GM19438 (cell line): ENCODE data around the gene ZDHHC11.
"Not testable (repeated sequence)": the region's sequence is repeated elsewhere in the genome, so short reads cannot be mapped to it uniquely, and the experiment has no call there.

Experiments used
- ATAC-seq: cut with Tn5 transposase; IDR thresholded peaks from one replicate; pipeline ENCODE4 v1.9.1; 2021; ENCODE audit warnings: low read depth; ENCODE audit not compliant: unreplicated experiment

ZDHHC11 gene

GRCh38 chr5:845676-846601, 4.8 kb downstream of the ZDHHC11 start:
- not testable (repeated sequence) for ATAC-seq

GRCh38 chr5:845031-845675, 5.6 kb downstream of the ZDHHC11 start:
- not testable (repeated sequence) for ATAC-seq

GRCh38 chr5:844426-844825, 6.4 kb downstream of the ZDHHC11 start:
- ATAC-seq = not testable (repeated sequence)

GRCh38 chr5:843926-844325, 6.9 kb downstream of the ZDHHC11 start:
- not testable (repeated sequence) for ATAC-seq

- ATAC-seq = not testable (repeated sequence)
Observed at GRCh38 chr5:843371-843770, 7.4 kb downstream of the ZDHHC11 start.

GRCh38 chr5:842402-843221, 8.2 kb downstream of the ZDHHC11 start:
- not testable (repeated sequence) for ATAC-seq

GRCh38 chr5:841531-842401, 9.0 kb downstream of the ZDHHC11 start:
- ATAC-seq = not testable (repeated sequence)

GRCh38 chr5:840974-841435, 9.8 kb downstream of the ZDHHC11 start:
- ATAC-seq = not testable (repeated sequence)

- not testable (repeated sequence) for ATAC-seq
Observed at GRCh38 chr5:840118-840973, 10.4 kb downstream of the ZDHHC11 start.

- not testable (repeated sequence) for ATAC-seq
Observed at GRCh38 chr5:838431-838851, 12.3 kb downstream of the ZDHHC11 start.

- not testable (repeated sequence) for ATAC-seq
Observed at GRCh38 chr5:837621-838121, 13.1 kb downstream of the ZDHHC11 start.

GRCh38 chr5:835933-836612, 14.7 kb downstream of the ZDHHC11 start:
- not testable (repeated sequence) for ATAC-seq

GRCh38 chr5:834013-834412, 16.8 kb downstream of the ZDHHC11 start:
- ATAC-seq = not testable (repeated sequence)

GRCh38 chr5:828194-828593, 22.6 kb downstream of the ZDHHC11 start:
- not testable (repeated sequence) for ATAC-seq

GRCh38 chr5:825544-825943, 25.2 kb downstream of the ZDHHC11 start:
- not testable (repeated sequence) for ATAC-seq

- ATAC-seq = no peak
Observed at GRCh38 chr5:821504-821903, 29.3 kb downstream of the ZDHHC11 start.

- no peak for ATAC-seq
Observed at GRCh38 chr5:820245-820644, 30.5 kb downstream of the ZDHHC11 start.

- ATAC-seq = no peak
Observed at GRCh38 chr5:819078-819477, 31.7 kb downstream of the ZDHHC11 start.
